ENCODE data around the gene DNMT3A. TPM values are rescaled to one million over a fixed set of nuclear protein-coding genes. Genes with fewer than 3 reads are reported as not detected.
"Not testable (repeated sequence)": the region's sequence is repeated elsewhere in the genome, so short reads cannot be mapped to it uniquely, and the experiment has no call there.

Gene DNMT3A
- total and polyA plus RNA-seq, 8 donors = 3.4 to 47.4 (median 15.8) TPM

DNA sequence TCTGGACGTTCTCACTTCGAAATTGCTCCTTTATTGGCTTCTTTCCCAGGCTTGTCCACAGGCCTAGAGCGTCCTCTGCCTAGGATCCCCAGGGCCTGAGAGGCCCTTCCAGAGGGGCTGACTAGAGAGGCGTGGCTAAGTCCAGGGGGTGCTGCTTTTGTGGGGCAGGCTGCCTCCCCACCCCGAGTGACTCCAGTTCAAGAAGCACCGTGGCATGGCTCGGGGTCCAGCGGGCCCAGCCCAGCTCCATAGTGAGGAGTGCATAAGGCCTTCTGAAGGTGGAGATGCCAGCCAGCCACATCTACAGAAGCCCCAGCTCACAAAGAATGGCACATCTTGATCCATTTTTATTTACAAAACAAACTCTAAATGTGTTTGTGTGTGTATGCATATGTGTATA is 128.5 kb downstream of the DNMT3A start:
- H3K9me3 ChIP-seq = no peaks in the 10 kb centered on the region
- DNase-seq = peak in 1 of 2 donors; percentile 47
- TF ChIP-seq POLR2A (IDR thresholded peaks at IDR 0.05) (no peak), EP300 (IDR thresholded peaks at IDR 0.05) (no peak), POLR2AphosphoS5 (IDR thresholded peaks at IDR 0.05) (no peak)
- TF ChIP-seq, protein P1, sequence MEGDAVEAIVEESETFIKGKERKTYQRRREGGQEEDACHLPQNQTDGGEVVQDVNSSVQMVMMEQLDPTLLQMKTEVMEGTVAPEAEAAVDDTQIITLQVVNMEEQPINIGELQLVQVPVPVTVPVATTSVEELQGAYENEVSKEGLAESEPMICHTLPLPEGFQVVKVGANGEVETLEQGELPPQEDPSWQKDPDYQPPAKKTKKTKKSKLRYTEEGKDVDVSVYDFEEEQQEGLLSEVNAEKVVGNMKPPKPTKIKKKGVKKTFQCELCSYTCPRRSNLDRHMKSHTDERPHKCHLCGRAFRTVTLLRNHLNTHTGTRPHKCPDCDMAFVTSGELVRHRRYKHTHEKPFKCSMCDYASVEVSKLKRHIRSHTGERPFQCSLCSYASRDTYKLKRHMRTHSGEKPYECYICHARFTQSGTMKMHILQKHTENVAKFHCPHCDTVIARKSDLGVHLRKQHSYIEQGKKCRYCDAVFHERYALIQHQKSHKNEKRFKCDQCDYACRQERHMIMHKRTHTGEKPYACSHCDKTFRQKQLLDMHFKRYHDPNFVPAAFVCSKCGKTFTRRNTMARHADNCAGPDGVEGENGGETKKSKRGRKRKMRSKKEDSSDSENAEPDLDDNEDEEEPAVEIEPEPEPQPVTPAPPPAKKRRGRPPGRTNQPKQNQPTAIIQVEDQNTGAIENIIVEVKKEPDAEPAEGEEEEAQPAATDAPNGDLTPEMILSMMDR (IDR thresholded peaks at IDR 0.05) = no peak
- WGBS, 5 donors = 56 to 70% (median 64%) methylated on average over 8 of the region's 8 CpGs
- intact Hi-C loops (cut with DNase I; ENCODE audit: low total_unique reads) = no loop called here
- no peaks in the 10 kb centered on the region for H3K27me3 ChIP-seq
- no peak overlapping the region for H3K4me3 ChIP-seq
- H3K36me3 ChIP-seq = no peaks in the 10 kb centered on the region
- no peak overlapping the region for H3K27ac ChIP-seq
- peaks cover 6 to 15% (median 9%) of the 10 kb centered on the region in 4 donors for H3K4me1 ChIP-seq

DNA sequence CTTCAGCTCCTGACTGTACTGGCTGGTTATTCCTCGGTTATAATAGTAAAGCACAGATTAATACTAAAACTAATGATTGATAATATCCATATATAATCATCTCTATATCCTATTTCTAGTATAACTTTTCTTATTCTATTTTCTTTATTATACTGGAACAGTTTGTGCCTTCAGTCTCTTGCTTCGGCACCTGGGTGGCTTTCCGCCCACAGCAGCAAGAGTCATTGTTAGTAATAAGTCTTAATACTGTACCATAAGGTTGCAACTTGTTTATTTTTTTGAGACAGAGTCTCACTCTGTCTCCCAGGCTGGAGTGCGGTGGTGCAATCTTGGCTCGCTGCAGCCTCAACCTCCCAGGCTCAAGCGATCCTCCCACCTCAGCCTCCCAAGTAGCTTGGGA is 130.8 kb downstream of the DNMT3A start:
- intact Hi-C loops (cut with DNase I; ENCODE audit: low total_unique reads); H3K4me1 ChIP-seq: not testable (repeated sequence)

DNA sequence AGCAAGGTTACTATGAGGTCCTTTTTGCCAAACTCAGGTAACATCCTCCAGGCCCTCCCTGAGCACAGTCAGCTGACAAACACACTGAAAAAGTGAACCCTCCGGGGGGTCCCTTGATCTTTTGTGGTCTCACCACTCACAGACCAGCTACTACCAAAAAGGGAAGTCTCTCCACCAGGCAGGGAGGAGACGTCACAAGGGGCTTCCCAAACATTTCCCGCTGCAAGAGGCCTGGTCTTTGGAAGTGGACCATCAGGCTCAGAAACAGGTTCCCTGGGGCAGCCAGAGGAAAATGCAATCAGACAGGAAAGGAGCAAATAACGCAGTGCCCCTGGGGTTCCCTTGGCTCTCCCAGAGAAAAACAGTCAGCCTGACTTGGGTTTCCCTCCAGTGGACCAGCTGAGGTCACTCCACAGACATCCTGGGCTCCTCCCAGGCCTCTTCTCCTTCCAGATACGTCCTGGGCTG is 134.6 kb downstream of the DNMT3A start:
- H3K27me3 ChIP-seq = peaks cover 0 to 6% (median 6%) of the 10 kb centered on the region in 3 donors
- no peak for TF ChIP-seq POLR2AphosphoS5 (IDR thresholded peaks at IDR 0.05)
- TF ChIP-seq, protein P1 (IDR thresholded peaks at IDR 0.05) = no peak
- TF ChIP-seq POLR2A (IDR thresholded peaks at IDR 0.05) = no peak
- TF ChIP-seq EP300 (IDR thresholded peaks at IDR 0.05) = no peak

More for the DNA sequence above, 130.8 kb downstream of the DNMT3A start:
- not testable (repeated sequence) for H3K9me3 ChIP-seq, H3K27me3 ChIP-seq, H3K4me3 ChIP-seq, H3K27ac ChIP-seq, H3K36me3 ChIP-seq, DNase-seq
- 91 to 95% (median 93%) methylated on average over 6 of the region's 6 CpGs for WGBS, 5 donors

DNA sequence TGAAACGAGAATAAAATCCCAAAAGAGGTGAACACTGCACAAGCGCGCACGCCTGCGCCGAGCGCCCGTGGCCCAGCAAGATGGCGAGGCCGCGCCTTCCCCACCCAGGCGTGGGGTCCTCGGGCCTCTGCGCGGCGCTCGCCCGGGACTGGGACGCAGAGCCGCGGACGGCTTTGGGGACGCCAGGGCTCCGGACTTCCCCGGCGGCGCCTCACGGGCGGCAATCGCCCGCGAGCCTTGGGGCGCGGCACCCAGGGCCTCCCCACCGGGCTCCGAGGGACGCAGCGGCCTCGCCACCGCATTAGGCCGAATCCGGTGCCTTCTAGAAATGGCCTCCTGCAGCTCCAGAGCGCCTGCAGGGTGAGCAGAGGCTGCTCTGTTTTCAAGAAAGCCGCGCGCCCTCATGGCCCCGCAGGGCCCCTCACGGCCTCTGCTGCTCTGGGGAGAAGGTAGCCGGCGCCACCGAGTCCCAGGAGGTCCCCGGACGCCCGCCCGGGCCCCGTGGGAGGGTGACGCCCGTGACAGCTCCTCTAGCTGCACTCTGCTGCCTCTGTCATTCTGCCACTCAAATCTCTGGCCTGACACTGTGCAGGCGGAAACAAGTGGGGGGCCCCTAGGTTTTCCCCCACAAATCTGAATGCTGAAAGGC is 137.4 kb downstream of the DNMT3A start:
- TF ChIP-seq, protein P1 (IDR thresholded peaks at IDR 0.05) = no peak
- no peak for TF ChIP-seq POLR2AphosphoS5 (IDR thresholded peaks at IDR 0.05)
- TF ChIP-seq POLR2A (IDR thresholded peaks at IDR 0.05) = no peak
- no peak for TF ChIP-seq EP300 (IDR thresholded peaks at IDR 0.05)
- intact Hi-C loops (cut with DNase I; ENCODE audit: low total_unique reads) = no loop called here

More for the DNA sequence above, 134.6 kb downstream of the DNMT3A start:
- Histone ChIP-seq H3K4me3 (no peak overlapping the region), H3K36me3 (no peaks in the 10 kb centered on the region), H3K27ac (no peak overlapping the region), H3K9me3 (no peaks in the 10 kb centered on the region), H3K4me1 (peaks cover 0 to 6% (median 0%) of the 10 kb centered on the region in 4 donors)
- peak in 1 of 2 donors; percentile 45 for DNase-seq
- 64 to 75% (median 72%) methylated on average over 4 to 5 of the region's 5 CpGs for WGBS, 5 donors
- intact Hi-C loops (cut with DNase I; ENCODE audit: low total_unique reads) = no loop called here

DNA sequence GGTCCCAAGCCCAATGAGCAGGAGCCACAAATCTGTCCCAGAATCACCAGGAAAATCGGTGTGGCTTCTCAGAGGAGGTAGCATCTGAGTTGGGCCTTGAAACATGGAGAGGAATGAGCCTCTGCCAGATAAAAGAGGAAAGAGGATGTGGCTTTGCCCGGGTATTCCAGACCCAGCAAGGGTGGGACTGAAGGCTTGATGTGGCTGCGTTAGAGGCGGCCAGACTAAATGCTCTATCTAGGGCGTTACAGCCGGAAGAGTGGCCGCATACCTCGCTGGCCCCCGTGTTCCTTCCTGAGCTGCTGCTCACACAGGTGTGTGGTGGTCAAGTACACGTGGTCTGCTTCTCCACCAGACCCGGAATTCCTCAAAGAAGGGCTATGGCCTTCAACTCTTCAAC is 139.4 kb downstream of the DNMT3A start:
- intact Hi-C loops (cut with DNase I; ENCODE audit: low total_unique reads) = no loop called here
- peaks cover 0 to 6% (median 0%) of the 10 kb centered on the region in 4 donors for H3K4me1 ChIP-seq
- no peak for DNase-seq

More for the DNA sequence above, 137.4 kb downstream of the DNMT3A start:
- no peak overlapping the region for H3K27ac ChIP-seq
- H3K4me3 ChIP-seq = peak overlapping the region; percentile 15 to 34 (median 32)
- DNase-seq = peak in 1 of 2 donors; percentile 64
- 30 to 40% (median 36%) methylated on average over 33 to 59 of the region's 59 CpGs for WGBS, 5 donors
- H3K4me1 ChIP-seq = peaks cover 0 to 6% (median 0%) of the 10 kb centered on the region in 4 donors
- H3K27me3 ChIP-seq = peaks cover 0 to 6% (median 6%) of the 10 kb centered on the region in 3 donors
- no peaks in the 10 kb centered on the region for H3K9me3 ChIP-seq
- H3K36me3 ChIP-seq = no peaks in the 10 kb centered on the region

More for the DNA sequence above, 139.4 kb downstream of the DNMT3A start:
- WGBS, 5 donors = 73 to 90% (median 85%) methylated on average over 11 of the region's 11 CpGs
- no peaks in the 10 kb centered on the region for H3K36me3 ChIP-seq
- H3K4me3 ChIP-seq = no peak overlapping the region
- H3K27me3 ChIP-seq = peaks cover 0 to 6% (median 6%) of the 10 kb centered on the region in 3 donors
- no peak overlapping the region for H3K27ac ChIP-seq
- H3K9me3 ChIP-seq = no peaks in the 10 kb centered on the region
- TF ChIP-seq POLR2AphosphoS5 (IDR thresholded peaks at IDR 0.05) (no peak), EP300 (IDR thresholded peaks at IDR 0.05) (no peak)
- TF ChIP-seq, protein P1 (IDR thresholded peaks at IDR 0.05) = no peak

Data from stomach (tissue), 9 donors.